NCI-H82 (cell line): Measurements from ENCODE around the gene MED13L.
A peak's percentile ranks its signal among the peaks of the same experiment; 100 is the strongest.
"Not testable (repeated sequence)": the region's sequence is repeated elsewhere in the genome, so short reads cannot be mapped to it uniquely, and the experiment has no call there.

Experiments used
- DNase-seq: peaks from one replicate; lab custom pipeline; 2025; lab: John Stamatoyannopoulos, UW

MED13L gene

GRCh38 chr12:116054280-116054679 lies 223.2 kb downstream of the MED13L start:
- no peak for DNase-seq

- no peak for DNase-seq
Measured at GRCh38 chr12:116053479-116054200, 223.9 kb downstream of the MED13L start.

- DNase-seq: no peak
Measured at GRCh38 chr12:116050275-116050674, 227.2 kb downstream of the MED13L start.

- no peak for DNase-seq
Measured at GRCh38 chr12:116048879-116049278, 228.6 kb downstream of the MED13L start.

GRCh38 chr12:116046039-116046438 lies 231.5 kb downstream of the MED13L start:
- DNase-seq: no peak

- peak; percentile 11 for DNase-seq
Measured at GRCh38 chr12:116045150-116045549, 232.3 kb downstream of the MED13L start.

- DNase-seq: peak; percentile 25
Measured at GRCh38 chr12:116043659-116044535, 233.6 kb downstream of the MED13L start.

GRCh38 chr12:116040402-116040801 lies 237.1 kb downstream of the MED13L start:
- DNase-seq: no peak

- DNase-seq: no peak
Measured at GRCh38 chr12:116039081-116039480, 238.4 kb downstream of the MED13L start.

GRCh38 chr12:116037941-116038837 lies 239.3 kb downstream of the MED13L start:
- DNase-seq: no peak

- no peak for DNase-seq
Measured at GRCh38 chr12:116033765-116034164, 243.7 kb downstream of the MED13L start.

GRCh38 chr12:116031624-116032023 lies 245.9 kb downstream of the MED13L start:
- not testable (repeated sequence) for DNase-seq

GRCh38 chr12:116028619-116029018 lies 248.9 kb downstream of the MED13L start:
- DNase-seq: no peak

- peak; percentile 9 for DNase-seq
Measured at GRCh38 chr12:116027551-116027821, 250.0 kb downstream of the MED13L start.

GRCh38 chr12:116026768-116027550 lies 250.5 kb downstream of the MED13L start:
- DNase-seq: no peak

GRCh38 chr12:116026346-116026745 lies 251.1 kb downstream of the MED13L start:
- DNase-seq: no peak

- no peak for DNase-seq
Measured at GRCh38 chr12:116024769-116025168, 252.7 kb downstream of the MED13L start.

GRCh38 chr12:116019415-116019814 lies 258.1 kb downstream of the MED13L start:
- no peak for DNase-seq

- no peak for DNase-seq
Measured at GRCh38 chr12:116018282-116018681, 259.2 kb downstream of the MED13L start.

- DNase-seq: peak; percentile 26
Measured at GRCh38 chr12:116015525-116015924, 262.0 kb downstream of the MED13L start.

GRCh38 chr12:116012757-116013156 lies 264.7 kb downstream of the MED13L start:
- no peak for DNase-seq

GRCh38 chr12:116011217-116011616 lies 266.3 kb downstream of the MED13L start:
- DNase-seq: no peak
